Prostate gland (tissue), 2 donors: ENCODE measurements around the gene NUDT22. TPM values are rescaled to one million over a fixed set of nuclear protein-coding genes. Genes with fewer than 3 reads are reported as not detected.

Experiments used
- DNase-seq: peaks from one replicate; pipeline ENCODE4 v3.0.0-alpha.2; 2019; ENCODE audit warnings: low spot score
- H3K27ac ChIP-seq, 2 donors: fragments of 200-600 bp; sonication (generic); 2 replicates each; pipeline ENCODE4 v1.5.1; 2017 to 2019
- H3K27me3 ChIP-seq: fragments of 200-600 bp; sonication (generic); replicated peaks from 2 replicates; pipeline ENCODE4 v1.5.1; 2019; ENCODE audit not compliant: insufficient read depth
- H3K36me3 ChIP-seq, 2 donors: fragments of 200-600 bp; sonication (generic); 1 replicate in 1 of 2; 2 replicates in 1 of 2; pipeline versions ENCODE4 v1.5.1 to v1.8.1; 2017 to 2019
- H3K4me1 ChIP-seq: fragments of 200-600 bp; sonication (generic); replicated peaks from 2 replicates; pipeline ENCODE4 v1.5.1; 2019
- H3K4me3 ChIP-seq, 2 donors: fragments of 200-600 bp; sonication (generic); 2 replicates each; pipeline ENCODE4 v1.5.1; 2017 to 2019
- H3K9me3 ChIP-seq: fragments of 200-600 bp; sonication (generic); 2 replicates; pipeline ENCODE4 v1.5.1; 2017
- CTCF ChIP-seq, 4 experiments: fragments of 200-600 bp in 2 of 4; fragments of 450-650 bp in 2 of 4; sonication (generic) in 2 of 4; IDR thresholded peaks; 1 replicate in 3 of 4; 2 replicates in 1 of 4; pipeline ENCODE4 v1.5.1; 2016 to 2019; ENCODE audit warnings: antibody characterized with exemption in 4 of 4, mild to moderate bottlenecking in 2 of 4, moderate library complexity in 2 of 4
- POLR2A ChIP-seq: fragments of 450-650 bp; IDR thresholded peaks from one replicate; pipeline ENCODE4 v1.6.1; 2016; ENCODE audit warnings: antibody characterized with exemption, mild to moderate bottlenecking
- POLR2AphosphoS5 ChIP-seq: sonication (generic); formaldehyde crosslinking; IDR thresholded peaks from one replicate; pipeline ENCODE4 v1.6.1; 2017; ENCODE audit warnings: antibody characterized with exemption
- WGBS: methylation state at CpG from one replicate; pipeline ENCODE4 v1.1.5; 2018; 5-methylcytosine and 5-hydroxymethylcytosine counted together
- intact Hi-C: fragments of 100-400 bp; cut with DNase I; formaldehyde crosslinking; loops from one replicate; pipeline ENCODE4 v1.14.2; 2022
- total RNA-seq, 2 donors: library from RNA; depleted of rRNA; stranded (reverse); fragments of >200 nt; gene quantifications; one replicate each; pipeline ENCODE4 v1.1.0, GENCODE V29; 2016

The NUDT22 gene
- total RNA-seq, 2 donors from 2014 or later, result 89.5 to 90.8 TPM

- H3K36me3 ChIP-seq, result peaks cover 0 to 5% of the 10 kb centered on the region in 2 donors
- WGBS, result 81% methylated on average over 18 of the region's 18 CpGs
Observed at GRCh38 chr11:64208796-64209562, 17.1 kb upstream of the NUDT22 start.

GRCh38 chr11:64209563-64209843 is 16.6 kb upstream of the NUDT22 start:
- TF ChIP-seq POLR2A (no peak), POLR2AphosphoS5 (no peak), CTCF (IDR thresholded peaks at IDR 0.05) (no peak)
- H3K27me3 ChIP-seq, result no peaks in the 10 kb centered on the region
- no peak overlapping the region for H3K27ac ChIP-seq
- no peaks in the 10 kb centered on the region for H3K4me1 ChIP-seq
- no peak for DNase-seq
- intact Hi-C loops, result loop anchor here (5.0 kb wide), 1 partner anchor 93 kb away; the partner anchor contains the start of gene CATSPERZ
- H3K9me3 ChIP-seq, result no peaks in the 10 kb centered on the region
- H3K36me3 ChIP-seq, result peaks cover 0 to 5% of the 10 kb centered on the region in 2 donors
- WGBS, result 86% methylated on average over 8 of the region's 8 CpGs
- H3K4me3 ChIP-seq, result no peak overlapping the region

More at GRCh38 chr11:64208796-64209562, 17.1 kb upstream of the NUDT22 start:
- TF ChIP-seq CTCF (IDR thresholded peaks at IDR 0.05), result no peak
- TF ChIP-seq POLR2AphosphoS5, result no peak
- TF ChIP-seq POLR2A, result no peak
- DNase-seq, result no peak
- H3K27ac ChIP-seq, result peak overlapping the region in 1 of 2 donors; percentile 43
- H3K4me1 ChIP-seq, result no peaks in the 10 kb centered on the region
- no peaks in the 10 kb centered on the region for H3K27me3 ChIP-seq
- no peak overlapping the region for H3K4me3 ChIP-seq
- no peaks in the 10 kb centered on the region for H3K9me3 ChIP-seq
- intact Hi-C loops, result loop anchor here (5.0 kb wide), 1 partner anchor 93 kb away; the partner anchor contains the start of gene CATSPERZ

- Histone ChIP-seq H3K9me3 (no peaks in the 10 kb centered on the region), H3K4me3 (no peak overlapping the region), H3K27me3 (no peaks in the 10 kb centered on the region), H3K4me1 (no peaks in the 10 kb centered on the region), H3K36me3 (peaks cover 0 to 5% of the 10 kb centered on the region in 2 donors), H3K27ac (no peak overlapping the region)
- no peak for DNase-seq
- TF ChIP-seq CTCF (IDR thresholded peaks at IDR 0.05), result no peak
- WGBS, result 92% methylated on average over 24 of the region's 24 CpGs
- intact Hi-C loops, result no loop called here
Observed at GRCh38 chr11:64210301-64211020, 15.6 kb upstream of the NUDT22 start.

- DNase-seq, result no peak
- no peaks in the 10 kb centered on the region for H3K9me3 ChIP-seq
- no peak overlapping the region for H3K27ac ChIP-seq
- WGBS, result 81% methylated on average over 28 of the region's 30 CpGs
- H3K27me3 ChIP-seq, result no peaks in the 10 kb centered on the region
- no peaks in the 10 kb centered on the region for H3K4me1 ChIP-seq
- no peak overlapping the region for H3K4me3 ChIP-seq
- TF ChIP-seq POLR2A (no peak), CTCF (IDR thresholded peaks at IDR 0.05) (no peak), POLR2AphosphoS5 (no peak)
- intact Hi-C loops, result no loop called here
- H3K36me3 ChIP-seq, result peaks cover 0 to 5% of the 10 kb centered on the region in 2 donors
Observed at GRCh38 chr11:64211181-64211872, 14.7 kb upstream of the NUDT22 start.
